GM21526 (cell line): Measurements from ENCODE around the gene MS4A5.

ENCODE experiments used
- ATAC-seq: cut with Tn5 transposase; IDR thresholded peaks from one replicate; pipeline ENCODE4 v1.9.1; 2021; ENCODE audit warnings: moderate library complexity; ENCODE audit not compliant: unreplicated experiment, low FRiP score

Gene MS4A5

DNA sequence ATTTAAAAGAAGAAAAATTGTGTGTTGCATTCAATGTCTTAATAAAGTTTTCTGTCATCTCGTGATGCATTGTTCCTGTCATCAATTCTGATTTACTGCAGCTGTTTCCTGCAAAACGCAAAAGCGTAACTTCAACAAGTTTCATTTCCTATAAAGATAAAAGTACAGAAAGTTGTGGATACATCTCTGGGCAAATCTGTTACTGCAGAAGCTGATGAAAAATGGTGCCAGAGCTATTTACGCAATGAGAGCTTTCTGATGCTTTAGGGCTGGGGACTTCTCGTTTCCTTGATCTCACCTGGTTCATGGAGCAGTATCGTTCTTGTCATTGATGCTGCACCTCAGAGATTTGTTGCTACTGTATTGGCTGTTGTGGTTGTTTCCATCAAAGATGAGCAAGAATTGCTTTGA, 47.7 kb downstream of the MS4A5 start:
- peak; percentile 72 for ATAC-seq

GRCh38 chr11:60482361-60482760, 53.0 kb downstream of the MS4A5 start:
- no peak for ATAC-seq

GRCh38 chr11:60485987-60486386, 56.6 kb downstream of the MS4A5 start:
- ATAC-seq, result peak; percentile 95

DNA sequence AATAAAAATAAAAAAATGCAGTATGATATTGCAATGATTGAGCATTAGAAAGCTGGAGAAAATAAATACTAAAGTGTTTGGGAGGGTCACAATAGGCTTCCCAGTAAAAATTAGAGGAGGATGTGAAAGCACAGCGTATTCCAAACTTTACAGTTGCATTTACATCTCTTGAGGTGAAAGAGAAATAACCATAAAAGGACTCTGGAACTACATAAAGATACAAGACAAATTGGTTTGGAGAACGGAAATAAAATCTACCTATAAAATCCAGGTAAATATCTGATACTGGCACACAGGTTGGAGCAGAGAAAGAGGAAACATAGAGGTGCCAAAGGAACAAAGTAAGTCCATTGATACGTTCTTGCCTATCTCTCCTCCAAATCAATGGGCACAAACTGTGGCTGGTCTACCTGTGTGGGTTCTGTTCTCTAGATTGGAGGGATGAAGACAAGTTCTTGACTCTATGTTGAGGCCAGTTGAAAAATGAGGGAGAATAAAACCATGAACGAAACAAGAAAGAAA, 63.2 kb downstream of the MS4A5 start, which contains the start of gene MS4A12:
Gene MS4A12 (plus strand): TSS at position 291 of the 522 bp plus-strand sequence. CDS start 4,541 bp downstream, outside the sequence.
- no peak for ATAC-seq

DNA sequence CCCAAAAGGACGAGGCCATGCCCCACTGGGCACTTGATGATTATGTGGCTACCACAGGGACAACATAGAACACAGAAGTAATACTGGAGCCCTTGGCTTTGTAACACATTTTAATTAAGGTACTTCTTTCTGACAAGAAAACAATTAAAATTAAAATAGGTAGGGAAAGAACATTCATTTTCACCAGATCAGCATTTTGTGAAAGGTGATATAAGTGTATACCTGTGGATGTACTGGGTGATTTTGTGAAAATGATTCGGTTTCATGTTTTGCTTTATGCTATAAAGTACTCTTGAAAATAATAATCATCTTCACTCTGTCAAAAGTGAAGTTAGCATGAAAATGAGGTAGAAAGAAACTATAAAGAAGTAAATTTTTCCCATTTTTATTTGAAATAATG, 64.1 kb downstream of the MS4A5 start:
- no peak for ATAC-seq
